Measurements from ENCODE around the gene SDF2L1. TPM values are rescaled to one million over a fixed set of nuclear protein-coding genes. Genes with fewer than 3 reads are reported as not detected.
"Not testable (repeated sequence)": the region's sequence is repeated elsewhere in the genome, so short reads cannot be mapped to it uniquely, and the experiment has no call there.

The SDF2L1 gene
- polyA plus RNA-seq, 1 experiment: 12.6 TPM

GRCh38 chr22:21635771-21636510, 6.2 kb upstream of the SDF2L1 start:
- TF ChIP-seq, protein P1, sequence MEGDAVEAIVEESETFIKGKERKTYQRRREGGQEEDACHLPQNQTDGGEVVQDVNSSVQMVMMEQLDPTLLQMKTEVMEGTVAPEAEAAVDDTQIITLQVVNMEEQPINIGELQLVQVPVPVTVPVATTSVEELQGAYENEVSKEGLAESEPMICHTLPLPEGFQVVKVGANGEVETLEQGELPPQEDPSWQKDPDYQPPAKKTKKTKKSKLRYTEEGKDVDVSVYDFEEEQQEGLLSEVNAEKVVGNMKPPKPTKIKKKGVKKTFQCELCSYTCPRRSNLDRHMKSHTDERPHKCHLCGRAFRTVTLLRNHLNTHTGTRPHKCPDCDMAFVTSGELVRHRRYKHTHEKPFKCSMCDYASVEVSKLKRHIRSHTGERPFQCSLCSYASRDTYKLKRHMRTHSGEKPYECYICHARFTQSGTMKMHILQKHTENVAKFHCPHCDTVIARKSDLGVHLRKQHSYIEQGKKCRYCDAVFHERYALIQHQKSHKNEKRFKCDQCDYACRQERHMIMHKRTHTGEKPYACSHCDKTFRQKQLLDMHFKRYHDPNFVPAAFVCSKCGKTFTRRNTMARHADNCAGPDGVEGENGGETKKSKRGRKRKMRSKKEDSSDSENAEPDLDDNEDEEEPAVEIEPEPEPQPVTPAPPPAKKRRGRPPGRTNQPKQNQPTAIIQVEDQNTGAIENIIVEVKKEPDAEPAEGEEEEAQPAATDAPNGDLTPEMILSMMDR (IDR thresholded peaks at IDR 0.05; ENCODE audit: low read depth, low read length): no peak
- H3K27ac ChIP-seq (ENCODE audit: low read depth, low read length): no peak overlapping the region
- ChIA-PET POLR2A (no interaction called here), CTCF (interaction anchor here (1.6 kb wide), 1 partner anchor 11 kb away, joined by 5 read pairs; no protein-coding TSS in a partner anchor)
- H3K9me3 ChIP-seq (ENCODE audit: control insufficient read depth, insufficient read depth, low read length): peaks cover 3% of the 10 kb centered on the region; the same call in 1 of the 2 replicates
- DNase-seq (ENCODE audit: low read depth, low spot score): no peak
- no peaks in the 10 kb centered on the region for H3K27me3 ChIP-seq (ENCODE audit: control insufficient read depth, insufficient read depth, low read length)
- H3K4me3 ChIP-seq (ENCODE audit: low read depth, low read length): no peak overlapping the region

- TF ChIP-seq, protein P1 (IDR thresholded peaks at IDR 0.05; ENCODE audit: low read depth, low read length): no peak
- POLR2A ChIA-PET: no interaction called here
- CTCF ChIA-PET: no interaction called here
- no peak for DNase-seq (ENCODE audit: low read depth, low spot score)
- Histone ChIP-seq H3K9me3 (ENCODE audit: control insufficient read depth, insufficient read depth, low read length) (peaks cover 3% of the 10 kb centered on the region; the same call in 1 of the 2 replicates), H3K27me3 (ENCODE audit: control insufficient read depth, insufficient read depth, low read length) (no peaks in the 10 kb centered on the region), H3K4me3 (ENCODE audit: low read depth, low read length) (no peak overlapping the region), H3K27ac (ENCODE audit: low read depth, low read length) (no peak overlapping the region)
These were observed 5.4 kb upstream of the SDF2L1 start for GRCh38 chr22:21636629-21637218.

DNA sequence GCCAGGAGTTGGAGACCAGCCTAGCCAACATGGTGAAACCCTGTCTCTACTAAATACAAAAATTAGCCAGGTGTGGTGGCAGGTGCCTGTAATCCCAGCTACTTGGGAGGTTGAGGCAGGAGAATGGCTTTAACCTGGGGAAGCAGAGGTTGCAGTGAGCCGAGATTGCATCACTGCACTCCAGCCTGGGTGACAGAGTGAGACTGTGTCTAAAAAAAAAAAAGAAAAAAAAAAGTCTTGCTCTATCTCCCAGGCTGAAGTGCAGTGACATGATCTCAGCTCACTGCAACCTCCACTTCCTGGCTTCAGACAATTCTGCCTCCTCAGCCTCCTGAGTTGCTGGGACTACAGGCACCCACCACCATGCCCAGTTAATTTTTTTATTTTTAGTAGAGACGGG, 4.7 kb upstream of the SDF2L1 start:
- POLR2A ChIA-PET; H3K9me3 ChIP-seq (ENCODE audit: control insufficient read depth, insufficient read depth, low read length); H3K27ac ChIP-seq (ENCODE audit: low read depth, low read length); DNase-seq (ENCODE audit: low read depth, low spot score); H3K27me3 ChIP-seq (ENCODE audit: control insufficient read depth, insufficient read depth, low read length); H3K4me3 ChIP-seq (ENCODE audit: low read depth, low read length): not testable (repeated sequence)
- CTCF ChIA-PET: interaction anchor here (0.6 to 1.1 kb wide), 2 partner anchors 10 to 315 kb away, joined by 4 read pairs; no protein-coding TSS in a partner anchor

DNA sequence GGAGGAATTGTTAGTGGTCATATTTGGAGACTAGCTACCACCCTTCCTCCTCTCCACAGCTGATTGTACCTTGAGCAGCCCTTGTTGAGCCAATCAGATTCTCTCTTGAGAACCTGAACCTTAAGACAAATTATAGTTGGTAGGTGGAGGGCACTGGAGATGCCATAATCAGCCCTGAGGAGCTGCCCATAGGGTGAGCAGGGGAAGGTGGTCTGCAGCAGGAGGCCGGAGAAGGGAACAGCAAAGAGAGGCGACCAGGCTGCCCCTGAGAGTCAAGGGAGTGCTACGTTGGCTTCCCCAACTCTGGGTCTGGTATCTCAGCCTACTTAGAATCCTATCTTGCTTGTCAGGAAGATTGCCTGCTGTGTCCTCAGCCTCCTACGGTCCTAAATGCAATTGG, 2.7 kb upstream of the SDF2L1 start:
- Histone ChIP-seq H3K4me3 (ENCODE audit: low read depth, low read length) (no peak overlapping the region), H3K9me3 (ENCODE audit: control insufficient read depth, insufficient read depth, low read length) (no peaks in the 10 kb centered on the region; the same call in 1 of the 2 replicates), H3K27me3 (ENCODE audit: control insufficient read depth, insufficient read depth, low read length) (no peaks in the 10 kb centered on the region), H3K27ac (ENCODE audit: low read depth, low read length) (no peak overlapping the region)
- no peak for DNase-seq (ENCODE audit: low read depth, low spot score)
- CTCF ChIA-PET: interaction anchor here (0.5 to 0.7 kb wide), 3 partner anchors 9 to 1686 kb away, joined by 3 read pairs; no protein-coding TSS in a partner anchor
- TF ChIP-seq, protein P1 (IDR thresholded peaks at IDR 0.05; ENCODE audit: low read depth, low read length): no peak
- POLR2A ChIA-PET: no interaction called here

- POLR2A ChIA-PET: interaction anchor here (0.6 to 2.6 kb wide), 2 partner anchors 12 to 18 kb away, joined by 4 to 11 read pairs; no protein-coding TSS in a partner anchor
- Histone ChIP-seq H3K27ac (ENCODE audit: low read depth, low read length) (no peak overlapping the region), H3K4me3 (ENCODE audit: low read depth, low read length) (no peak overlapping the region), H3K27me3 (ENCODE audit: control insufficient read depth, insufficient read depth, low read length) (no peaks in the 10 kb centered on the region), H3K9me3 (ENCODE audit: control insufficient read depth, insufficient read depth, low read length) (no peaks in the 10 kb centered on the region; the same call in 1 of the 2 replicates)
- CTCF ChIA-PET: interaction anchor here (1.2 to 3.2 kb wide), 3 partner anchors 11 to 64 kb away, joined by 4 to 43 read pairs (median 4); partner anchors contain the start of gene YDJC
- no peak for DNase-seq (ENCODE audit: low read depth, low spot score)
- TF ChIP-seq, protein P1 (IDR thresholded peaks at IDR 0.05; ENCODE audit: low read depth, low read length): no peak
These were observed 1.3 kb upstream of the SDF2L1 start for GRCh38 chr22:21640810-21641209.
